ENCODE data around the gene VWC2. TPM values are rescaled to one million over a fixed set of nuclear protein-coding genes. Genes with fewer than 3 reads are reported as not detected.
"Not testable (repeated sequence)": the region's sequence is repeated elsewhere in the genome, so short reads cannot be mapped to it uniquely, and the experiment has no call there.

The VWC2 gene
- total and polyA plus RNA-seq, 2 donors (not counting 1 experiment from before 2014, with no cell fraction given) = not detected

DNA sequence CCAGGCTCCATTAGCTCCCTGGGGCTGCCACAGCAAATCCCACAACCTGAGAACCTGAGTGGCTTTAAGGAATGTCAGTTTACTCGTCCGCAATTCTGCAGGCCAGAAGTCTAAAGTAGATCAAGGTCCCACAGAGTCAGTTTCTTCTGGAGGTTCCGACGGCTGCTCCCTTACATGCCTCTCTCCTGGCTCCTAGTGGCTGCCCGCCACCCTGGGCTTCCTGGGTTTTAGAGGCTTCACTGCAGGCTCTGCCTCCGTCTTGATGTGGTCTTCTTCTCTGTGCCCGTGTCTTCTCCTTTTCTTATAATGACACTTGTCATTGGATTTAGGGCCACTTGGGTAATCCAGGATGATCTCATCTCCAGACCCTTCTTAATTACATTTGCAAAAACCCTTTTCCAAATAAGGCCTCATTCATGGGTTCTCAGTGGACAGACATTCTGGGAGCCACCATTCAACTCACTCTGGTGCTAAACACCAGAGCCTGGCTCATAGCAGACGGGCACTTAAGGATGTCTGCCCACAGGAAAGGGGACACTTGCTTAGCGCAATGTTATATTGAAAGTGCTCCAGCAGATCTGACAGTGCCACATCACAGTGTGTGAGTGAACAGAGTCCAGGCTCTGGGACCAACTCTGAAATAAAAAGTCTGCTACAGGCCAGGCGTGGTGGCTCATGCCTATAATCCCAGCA lies 77.6 kb downstream of the VWC2 start:
- ChIA-PET POLR2A (no interaction called here), CTCF (no interaction called here)
- Histone ChIP-seq H3K4me2 (replicated peaks; ENCODE audit: low read depth, low read length, poor library complexity, severe bottlenecking) (no peak overlapping the region), H3K27me3 (replicated peaks in 1 of 4; ENCODE audit: control extremely low read depth in 1 of 4, control insufficient read depth in 3 of 4, insufficient read depth in 4 of 4, low read length in 3 of 4) (no peaks in the 10 kb centered on the region), H3K4me1 (ENCODE audit: control insufficient read depth in 2 of 2, insufficient read depth in 2 of 2, low read length in 2 of 2) (no peaks in the 10 kb centered on the region), H4K20me1 (ENCODE audit: control insufficient read depth, insufficient read depth, low read length, poor library complexity, severe bottlenecking) (no peaks in the 10 kb centered on the region), H3K36me3 (replicated peaks in 1 of 2; ENCODE audit: control extremely low read depth in 1 of 2, control insufficient read depth in 1 of 2, extremely low read depth in 1 of 2, insufficient read depth in 2 of 2, low read length in 1 of 2) (no peaks in the 10 kb centered on the region), H3K79me2 (ENCODE audit: control insufficient read depth, insufficient read depth, low read length) (no peaks in the 10 kb centered on the region), H3K9ac (ENCODE audit: low read length) (no peak overlapping the region), H3K9me3 (ENCODE audit: control extremely low read depth in 1 of 3, control insufficient read depth in 2 of 3, insufficient read depth in 1 of 3, low read length in 2 of 3) (peaks cover 0 to 3% (median 0%) of the 10 kb centered on the region in 3 donors), H3K4me3 (ENCODE audit: control extremely low read depth in 1 of 5, extremely low read depth in 1 of 5, insufficient read depth in 1 of 5, low read depth in 2 of 5, low read length in 4 of 5) (no peak overlapping the region), H3K27ac (ENCODE audit: low read length in 2 of 2) (no peak overlapping the region), H2AFZ (ENCODE audit: insufficient read depth, low read depth, low read length, poor library complexity, severe bottlenecking) (no peak overlapping the region)
- ATAC-seq (ENCODE audit: low read depth) = no peak
- TF ChIP-seq, protein P1, sequence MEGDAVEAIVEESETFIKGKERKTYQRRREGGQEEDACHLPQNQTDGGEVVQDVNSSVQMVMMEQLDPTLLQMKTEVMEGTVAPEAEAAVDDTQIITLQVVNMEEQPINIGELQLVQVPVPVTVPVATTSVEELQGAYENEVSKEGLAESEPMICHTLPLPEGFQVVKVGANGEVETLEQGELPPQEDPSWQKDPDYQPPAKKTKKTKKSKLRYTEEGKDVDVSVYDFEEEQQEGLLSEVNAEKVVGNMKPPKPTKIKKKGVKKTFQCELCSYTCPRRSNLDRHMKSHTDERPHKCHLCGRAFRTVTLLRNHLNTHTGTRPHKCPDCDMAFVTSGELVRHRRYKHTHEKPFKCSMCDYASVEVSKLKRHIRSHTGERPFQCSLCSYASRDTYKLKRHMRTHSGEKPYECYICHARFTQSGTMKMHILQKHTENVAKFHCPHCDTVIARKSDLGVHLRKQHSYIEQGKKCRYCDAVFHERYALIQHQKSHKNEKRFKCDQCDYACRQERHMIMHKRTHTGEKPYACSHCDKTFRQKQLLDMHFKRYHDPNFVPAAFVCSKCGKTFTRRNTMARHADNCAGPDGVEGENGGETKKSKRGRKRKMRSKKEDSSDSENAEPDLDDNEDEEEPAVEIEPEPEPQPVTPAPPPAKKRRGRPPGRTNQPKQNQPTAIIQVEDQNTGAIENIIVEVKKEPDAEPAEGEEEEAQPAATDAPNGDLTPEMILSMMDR (IDR thresholded peaks at IDR 0.05) = no peak
- TF ChIP-seq EZH2 (IDR thresholded peaks at IDR 0.05; ENCODE audit: borderline replicate concordance, insufficient read depth, low read depth, low read length, poor library complexity, severe bottlenecking) = no peak
- H3K27ac Mint-ChIP-seq = no peak overlapping the region
- H3K4me3 Mint-ChIP-seq = no peak overlapping the region
- 84% methylated on average over 10 of the region's 10 CpGs for WGBS (ENCODE audit: insufficient coverage)
- DNase-seq = no peak
- intact Hi-C loops (cut with micrococcal nuclease) = no loop called here
- no peaks in the 10 kb centered on the region for H3K4me1 Mint-ChIP-seq
- no peaks in the 10 kb centered on the region for H3K9me3 Mint-ChIP-seq (ENCODE audit: insufficient read depth)
- H3K27me3 Mint-ChIP-seq = peaks cover 3% of the 10 kb centered on the region

DNA sequence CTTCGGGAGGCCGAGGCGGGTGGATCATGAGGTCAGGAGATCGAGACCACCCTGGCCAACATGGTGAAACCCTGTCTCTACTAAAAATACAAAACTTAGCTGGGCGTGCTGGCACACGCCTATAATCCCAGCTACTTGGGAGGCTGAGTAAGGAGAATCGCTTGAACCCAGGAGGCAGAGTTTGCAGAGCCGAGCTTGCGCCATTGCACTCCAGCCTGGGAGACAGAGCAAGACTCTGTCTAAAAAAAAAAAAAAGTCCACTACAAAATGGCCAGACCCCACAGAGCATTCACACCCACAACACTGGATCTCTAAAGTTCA lies 78.1 kb downstream of the VWC2 start:
- H3K36me3 ChIP-seq (replicated peaks in 1 of 2; ENCODE audit: control extremely low read depth in 1 of 2, control insufficient read depth in 1 of 2, extremely low read depth in 1 of 2, insufficient read depth in 2 of 2, low read length in 1 of 2); CTCF ChIA-PET; H2AFZ ChIP-seq (ENCODE audit: insufficient read depth, low read depth, low read length, poor library complexity, severe bottlenecking); H3K9me3 ChIP-seq (ENCODE audit: control extremely low read depth in 1 of 3, control insufficient read depth in 2 of 3, insufficient read depth in 1 of 3, low read length in 2 of 3); POLR2A ChIA-PET; H3K4me1 Mint-ChIP-seq; H3K27me3 ChIP-seq (replicated peaks in 1 of 4; ENCODE audit: control extremely low read depth in 1 of 4, control insufficient read depth in 3 of 4, insufficient read depth in 4 of 4, low read length in 3 of 4); DNase-seq; H3K27ac ChIP-seq (ENCODE audit: low read length in 2 of 2); H3K4me2 ChIP-seq (replicated peaks; ENCODE audit: low read depth, low read length, poor library complexity, severe bottlenecking); H4K20me1 ChIP-seq (ENCODE audit: control insufficient read depth, insufficient read depth, low read length, poor library complexity, severe bottlenecking); H3K79me2 ChIP-seq (ENCODE audit: control insufficient read depth, insufficient read depth, low read length); H3K27me3 Mint-ChIP-seq; H3K4me3 Mint-ChIP-seq; H3K4me3 ChIP-seq (ENCODE audit: control extremely low read depth in 1 of 5, extremely low read depth in 1 of 5, insufficient read depth in 1 of 5, low read depth in 2 of 5, low read length in 4 of 5); intact Hi-C loops (cut with micrococcal nuclease); H3K4me1 ChIP-seq (ENCODE audit: control insufficient read depth in 2 of 2, insufficient read depth in 2 of 2, low read length in 2 of 2); H3K9ac ChIP-seq (ENCODE audit: low read length); ATAC-seq (ENCODE audit: low read depth); H3K9me3 Mint-ChIP-seq (ENCODE audit: insufficient read depth); H3K27ac Mint-ChIP-seq: not testable (repeated sequence)
- 100% methylated on average over 4 of the region's 9 CpGs for WGBS (ENCODE audit: insufficient coverage)
